ELR (cell line): ENCODE results near the gene PAQR5.

Source experiments
- DNase-seq: peaks from one replicate; pipeline ENCODE4 v3.0.0-alpha.2; 2015; ENCODE audit warnings: low read depth

Gene PAQR5

DNA sequence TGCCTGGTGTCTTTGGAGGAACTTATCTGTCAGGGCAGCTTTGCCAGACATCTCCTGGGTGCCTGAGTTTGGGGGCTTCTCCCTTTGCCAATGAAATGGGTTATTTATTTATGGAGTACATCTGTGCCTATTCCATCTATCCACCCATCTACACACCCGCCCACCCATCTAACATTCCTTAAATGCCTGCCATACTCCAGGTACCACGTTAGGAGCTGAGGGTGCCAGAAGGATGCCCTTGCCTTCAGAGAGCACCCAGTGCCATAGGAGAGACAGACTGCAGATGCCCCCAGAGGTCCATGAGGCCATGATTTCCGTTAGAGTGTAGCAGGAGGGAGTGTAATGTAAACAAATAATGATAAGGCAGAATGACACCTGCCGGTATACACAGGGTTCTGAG, 93.6 kb downstream of the PAQR5 start:
- no peak for DNase-seq

DNA sequence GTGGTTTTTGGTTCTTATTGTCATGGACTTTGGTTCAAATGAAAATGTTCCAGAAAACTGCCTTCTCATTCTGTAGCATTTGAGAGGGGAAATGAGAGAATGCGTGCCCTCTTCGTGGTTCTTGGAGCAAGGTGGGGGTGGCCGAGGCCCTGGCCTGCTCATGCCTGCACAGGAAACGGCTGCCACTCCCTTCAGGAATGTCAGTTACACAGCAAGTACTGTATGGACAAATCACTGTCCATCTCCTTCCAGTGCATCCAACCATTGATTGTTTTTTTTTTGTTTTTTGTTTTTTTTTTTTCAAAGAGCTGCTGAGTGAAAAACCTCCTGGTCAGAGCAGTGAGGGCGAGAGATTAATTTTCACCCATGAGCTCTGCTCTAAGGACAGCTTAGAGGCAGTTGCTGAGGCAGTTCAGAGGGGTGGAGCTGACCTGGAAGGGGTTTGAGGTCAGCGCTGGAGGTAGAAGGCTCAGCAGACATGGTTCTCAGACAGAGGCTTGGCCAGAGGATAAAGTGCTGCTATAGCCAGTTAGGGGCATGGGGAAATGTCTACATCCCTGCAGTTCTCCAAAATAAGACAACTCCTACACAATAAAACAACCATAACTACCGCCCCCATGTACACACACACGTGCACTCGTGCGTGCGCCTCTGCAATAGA, 95.2 kb downstream of the PAQR5 start:
- peak; percentile 51 for DNase-seq

DNA sequence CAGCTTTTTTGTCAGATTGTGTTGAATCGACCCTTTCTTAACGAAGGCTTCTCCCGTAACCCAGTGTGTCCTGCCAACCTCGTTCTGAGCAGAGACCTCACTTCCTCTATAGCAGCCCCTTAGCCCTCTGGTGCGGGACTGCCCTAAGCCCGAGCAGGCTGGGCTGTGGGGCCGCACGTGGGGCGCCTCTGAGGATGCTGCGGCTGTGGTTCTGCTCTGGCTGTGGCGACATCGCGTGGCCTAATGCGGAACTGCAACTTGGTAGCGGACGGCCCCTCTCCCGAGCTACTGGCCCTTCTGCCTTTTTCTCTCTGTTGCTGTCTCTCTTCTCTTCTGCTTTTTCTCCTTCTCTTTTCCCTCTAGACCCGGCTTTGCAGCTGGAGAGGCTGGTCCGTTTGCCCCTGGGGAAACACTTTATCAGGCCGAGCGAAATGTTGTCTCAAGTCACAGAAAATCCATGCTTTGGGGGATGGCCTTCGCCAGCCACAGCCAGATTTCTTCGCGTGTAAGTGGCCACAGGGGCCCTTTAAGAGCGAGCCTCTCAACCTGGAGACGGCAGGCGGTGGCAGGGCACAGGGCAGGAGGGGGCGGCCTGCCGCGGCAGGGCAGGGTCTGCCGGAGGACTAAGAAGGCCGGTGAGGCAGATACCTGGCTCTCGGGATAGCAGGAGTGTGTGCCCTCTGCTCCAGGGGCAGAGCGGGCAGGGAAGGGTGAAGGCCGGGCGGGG, 96.0 kb downstream of the PAQR5 start:
- DNase-seq = peak; percentile 80

DNA sequence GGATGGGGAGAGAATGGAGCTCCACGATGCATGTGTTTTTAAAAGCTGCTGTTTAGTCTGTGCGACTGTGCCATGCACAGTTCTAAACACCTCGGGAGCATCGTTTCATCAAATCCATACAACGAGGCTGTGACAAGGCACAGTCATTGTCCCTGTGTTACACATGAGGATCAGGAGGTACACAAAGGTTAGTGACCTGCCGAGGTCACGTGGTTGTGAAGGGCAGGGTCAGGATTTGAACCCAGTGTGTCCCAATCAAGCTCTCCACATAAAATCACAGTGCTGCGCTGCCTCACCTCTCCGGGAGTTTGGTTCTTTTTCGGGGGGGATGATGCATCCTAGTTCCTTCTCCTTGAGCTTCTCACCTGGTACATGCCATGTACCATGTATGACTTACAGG, 96.7 kb downstream of the PAQR5 start:
- DNase-seq = no peak

DNA sequence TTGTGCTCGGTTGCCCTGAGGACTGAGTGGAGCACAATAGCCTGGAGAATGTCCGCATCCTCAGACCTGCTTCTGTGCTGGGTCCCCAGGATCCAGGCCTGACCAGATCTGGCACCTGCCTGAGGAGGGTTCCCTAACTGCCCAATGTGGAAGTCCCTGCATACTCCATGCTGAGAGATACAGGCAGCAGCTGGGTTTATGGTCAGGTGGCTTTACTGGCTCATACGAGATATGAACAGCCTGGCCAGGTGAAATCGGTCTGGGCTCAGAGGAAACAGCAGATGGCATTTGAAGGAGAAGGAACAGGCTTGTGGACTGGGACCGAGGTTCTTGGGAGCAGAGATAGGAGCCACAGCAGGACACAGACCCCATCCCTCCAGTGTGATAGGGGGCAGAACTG, 97.3 kb downstream of the PAQR5 start:
- no peak for DNase-seq

DNA sequence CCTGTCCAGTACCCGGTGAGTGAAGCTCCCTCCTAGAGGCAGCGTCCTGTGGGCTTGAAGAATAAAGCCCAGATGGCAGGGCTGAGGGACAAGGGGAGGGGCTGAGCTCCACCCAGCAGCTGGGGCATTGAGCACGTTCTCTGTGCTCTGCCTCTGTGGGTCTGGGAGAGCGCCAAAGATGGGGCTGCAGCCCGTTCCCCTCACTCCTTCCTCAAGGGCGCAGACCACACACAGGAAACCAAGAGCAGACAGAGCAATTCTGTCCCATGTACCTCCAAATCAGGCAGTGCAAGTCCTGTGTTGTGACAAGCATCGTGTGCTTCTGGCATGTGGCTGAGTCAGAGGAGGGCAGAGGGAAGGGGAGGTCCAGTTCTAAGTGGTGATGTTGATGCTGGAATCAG, 99.8 kb downstream of the PAQR5 start:
- DNase-seq = peak; percentile 56

DNA sequence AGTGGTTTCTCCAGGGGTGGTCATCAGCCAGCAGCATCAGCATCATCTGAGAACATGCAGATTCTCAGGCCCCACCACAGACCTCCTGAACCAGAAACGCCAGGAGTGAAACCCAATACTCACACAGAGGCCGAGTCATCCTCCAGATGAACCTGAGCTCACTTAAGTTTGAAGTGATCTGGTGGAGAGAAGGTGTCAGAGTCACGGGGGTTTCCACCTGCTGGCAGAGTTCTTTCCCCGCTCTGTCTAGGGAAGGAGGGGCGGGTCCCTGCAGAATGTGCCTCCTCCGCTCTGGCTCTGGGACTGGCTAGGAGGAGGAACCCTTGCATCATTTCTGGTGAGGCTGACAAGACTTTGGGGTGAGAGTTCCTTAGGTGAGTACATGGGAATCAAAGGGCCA, 102.1 kb downstream of the PAQR5 start:
- no peak for DNase-seq

DNA sequence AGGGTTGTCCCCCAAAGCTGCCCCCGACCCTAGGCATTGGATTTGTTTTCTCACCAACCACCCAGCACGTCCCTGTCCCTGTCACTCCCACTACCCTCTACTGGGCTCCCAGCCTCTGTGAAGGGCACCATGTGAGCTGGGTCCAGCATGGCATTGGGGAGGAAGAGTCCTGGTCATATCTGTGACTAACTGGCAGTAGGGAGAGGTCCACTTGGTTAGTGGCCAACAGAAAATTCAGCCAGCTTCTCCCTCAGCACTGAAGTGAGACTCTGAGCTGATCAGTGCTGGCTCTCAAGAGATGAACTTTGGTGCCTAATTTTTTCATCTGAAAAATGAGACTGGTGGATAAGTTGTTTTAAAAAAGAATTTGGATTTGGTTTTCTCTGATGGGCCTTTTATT, 104.1 kb downstream of the PAQR5 start:
- DNase-seq = peak; percentile 29

DNA sequence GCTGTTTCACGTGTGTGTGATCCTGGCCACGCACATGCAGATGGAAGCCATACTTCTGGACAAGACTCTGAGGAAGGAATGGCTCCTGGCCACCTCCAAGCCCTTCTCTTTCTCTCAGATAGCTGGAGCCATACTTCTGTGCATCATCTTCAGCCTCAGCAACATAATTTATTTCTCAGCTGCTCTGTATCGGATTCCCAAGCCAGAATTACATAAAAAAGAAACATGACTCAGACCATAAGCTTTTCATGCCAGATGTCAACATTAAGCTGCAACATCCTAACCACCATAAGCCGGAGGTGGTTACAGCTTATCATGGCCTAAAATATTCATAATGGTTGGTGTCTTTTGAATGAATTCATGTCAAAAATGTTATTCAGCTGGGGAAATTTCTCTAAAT, 104.9 kb downstream of the PAQR5 start:
- DNase-seq = peak; percentile 93

DNA sequence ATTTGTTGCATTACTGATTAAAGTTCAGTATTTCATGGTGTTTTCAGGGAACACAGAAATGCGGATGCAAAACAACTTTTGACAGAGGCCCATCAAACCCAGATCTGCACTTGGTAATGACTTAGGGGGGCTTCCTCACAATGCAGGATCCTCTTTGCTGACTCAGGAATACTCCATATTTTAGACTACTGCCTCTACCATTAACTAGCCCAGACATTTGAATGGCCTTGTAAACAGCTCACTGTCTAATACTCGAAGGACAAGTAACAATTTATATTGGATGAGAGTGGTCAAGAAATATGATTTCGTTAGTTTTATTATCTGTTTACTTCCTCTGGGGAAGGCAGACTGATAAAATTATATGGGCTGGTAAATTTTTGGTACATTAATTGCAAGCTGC, 106.4 kb downstream of the PAQR5 start:
- no peak for DNase-seq

DNA sequence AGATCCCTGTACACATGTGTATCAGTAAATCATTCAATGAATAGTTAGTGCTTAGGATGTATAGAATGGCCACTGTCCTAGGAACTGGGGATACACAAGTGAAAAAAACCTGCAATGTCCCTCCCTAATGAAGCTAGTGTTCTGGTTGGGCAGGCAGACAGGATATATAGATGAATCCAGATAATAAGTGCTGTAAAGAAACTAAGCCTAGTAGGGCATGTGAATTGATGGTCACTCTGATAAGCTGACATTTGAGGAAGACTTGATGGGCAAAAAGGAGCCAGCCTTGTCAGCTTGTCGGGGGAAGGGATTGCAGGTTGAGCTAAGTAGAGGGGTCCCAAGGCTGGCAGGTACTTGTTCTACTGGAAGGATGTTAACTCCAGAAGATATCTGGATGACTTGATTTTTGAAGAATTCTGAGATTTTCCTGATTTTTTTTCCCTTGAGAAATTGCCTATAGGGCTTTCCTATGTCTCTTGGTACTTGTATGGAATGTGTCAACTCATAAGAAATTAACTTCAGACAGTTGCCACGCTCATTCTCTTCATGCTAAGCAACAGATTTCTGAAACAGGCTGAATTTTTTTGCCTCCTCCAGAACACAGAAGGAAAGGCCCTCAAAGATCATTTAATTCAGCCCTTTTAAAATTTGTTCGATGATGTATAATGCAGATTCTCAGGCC, 109.1 kb downstream of the PAQR5 start:
- DNase-seq = no peak

DNA sequence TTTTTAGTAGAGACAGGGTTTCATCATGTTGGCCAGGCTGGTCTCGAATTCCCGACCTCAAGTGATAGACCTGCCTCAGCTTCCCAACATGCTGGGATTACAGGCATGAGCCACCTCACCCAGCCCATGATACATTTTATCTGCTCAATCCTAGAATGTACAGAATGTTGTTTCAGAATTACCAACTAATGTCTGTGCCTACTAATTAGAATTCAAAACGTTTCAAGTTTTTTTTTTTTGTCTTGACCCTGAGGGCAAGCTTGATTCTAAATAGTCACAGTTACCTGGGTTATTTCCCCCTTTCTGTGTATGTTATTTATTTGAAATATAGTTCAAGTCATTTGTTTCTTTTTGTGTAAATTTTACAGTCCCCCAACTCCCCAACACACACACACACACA, 110.1 kb downstream of the PAQR5 start:
- no peak for DNase-seq

DNA sequence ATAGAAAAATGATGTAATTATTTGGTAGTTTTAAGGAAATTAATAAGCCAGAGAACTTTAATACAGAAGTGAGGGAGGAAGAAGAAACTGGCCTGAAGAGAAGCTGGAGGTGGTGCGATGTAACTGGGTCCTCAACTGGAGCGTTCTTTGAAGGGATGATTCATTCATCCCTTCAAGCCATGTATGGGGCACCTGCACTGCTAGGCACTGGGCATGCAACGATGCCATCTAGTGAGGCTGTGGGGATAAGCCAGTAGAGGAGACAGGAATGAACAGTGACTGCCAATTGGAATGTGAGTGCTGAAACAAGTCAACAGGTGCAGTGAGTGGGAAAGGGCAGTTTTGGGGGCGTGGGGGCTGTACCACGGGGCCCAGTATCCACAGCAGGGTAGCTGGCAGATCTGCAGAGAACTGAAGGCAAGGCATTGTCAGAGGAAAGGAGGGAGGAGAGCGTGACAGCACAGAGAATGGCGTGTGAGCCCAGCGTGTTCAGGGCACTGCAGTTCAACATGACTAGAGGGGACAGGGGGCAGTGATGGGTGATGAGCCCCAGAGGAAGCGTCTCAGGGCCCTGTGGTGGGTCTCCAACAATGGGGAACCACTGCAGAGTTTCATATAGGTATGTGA, 111.6 kb downstream of the PAQR5 start:
- peak; percentile 72 for DNase-seq

DNA sequence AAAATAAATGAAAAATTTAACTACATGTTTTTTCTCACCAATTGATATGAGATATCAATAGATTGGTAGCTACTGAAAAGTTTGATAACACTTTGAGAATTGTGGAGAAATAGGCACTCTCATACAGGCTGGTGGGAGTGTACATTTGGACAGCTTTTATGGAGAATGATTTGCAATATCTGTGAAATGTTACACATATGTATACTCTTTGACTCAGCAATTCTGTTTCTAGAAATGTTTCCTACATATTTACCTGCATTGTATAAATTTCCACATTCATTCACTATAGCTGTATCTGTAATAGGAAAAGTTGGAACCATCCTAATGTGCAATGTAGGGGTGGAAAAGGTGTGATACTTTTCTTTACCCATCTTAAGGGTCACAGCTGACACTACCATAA, 113.6 kb downstream of the PAQR5 start:
- DNase-seq = no peak

DNA sequence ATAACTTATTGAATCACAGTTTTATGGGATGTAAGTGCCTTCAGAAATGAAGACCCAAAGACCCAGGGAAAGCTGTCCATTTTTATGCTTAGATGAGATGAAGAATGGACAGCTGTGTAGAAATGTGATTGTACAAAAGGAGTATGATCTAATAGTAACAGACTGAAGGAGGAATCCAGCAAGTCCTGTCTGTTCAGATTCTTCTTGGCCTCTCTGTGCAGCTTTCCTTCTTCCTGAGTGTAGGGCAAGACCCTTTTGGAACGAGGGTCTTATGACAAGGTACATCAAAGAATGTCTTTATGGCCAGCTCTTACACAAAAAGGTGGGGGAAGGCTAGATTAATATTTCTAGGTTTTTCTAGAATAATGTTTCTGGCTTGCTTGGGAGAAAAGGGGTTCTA, 114.0 kb downstream of the PAQR5 start:
- no peak for DNase-seq

DNA sequence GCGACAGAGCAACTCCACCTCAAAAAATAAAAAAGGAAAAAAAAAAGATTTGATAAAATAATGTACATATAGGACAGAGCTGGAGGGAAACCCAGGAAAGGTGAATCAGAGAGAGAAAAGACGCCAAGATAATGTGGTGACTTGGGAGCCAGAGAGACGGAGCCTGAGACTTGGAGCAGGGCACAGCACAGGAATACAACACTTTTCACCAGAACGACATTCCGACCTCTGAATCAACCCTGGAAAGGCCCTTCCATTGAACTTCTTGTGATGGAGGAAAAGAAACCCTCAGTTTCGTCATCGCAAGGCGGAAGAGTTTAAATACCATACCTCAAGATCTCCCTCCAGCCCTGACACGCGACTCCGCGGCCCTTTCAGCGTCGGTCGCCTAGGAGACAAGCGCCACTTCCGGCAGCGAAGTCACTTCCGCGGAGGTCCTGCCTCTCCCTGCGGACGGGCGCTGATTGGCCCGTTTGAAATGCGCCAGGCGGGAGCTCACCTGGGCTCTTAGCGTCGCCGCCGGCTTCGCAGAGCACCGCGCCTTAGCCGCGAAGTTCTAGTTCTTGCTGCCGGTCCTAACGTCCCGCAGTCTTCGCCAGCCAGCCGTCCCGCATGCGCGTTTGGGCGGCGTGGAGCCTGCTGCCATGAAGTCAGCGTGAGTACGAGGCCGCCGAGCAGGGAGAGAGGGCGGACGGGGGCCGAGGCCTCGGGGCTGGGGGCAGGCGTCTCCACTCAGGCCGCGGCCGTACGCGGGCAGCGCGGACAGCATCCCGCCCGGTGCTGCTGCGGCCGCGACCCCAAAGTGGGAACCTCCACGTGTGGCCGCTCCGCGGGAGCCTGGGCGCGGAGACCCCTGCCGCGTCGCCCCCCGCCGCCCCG, 115.3 kb downstream of the PAQR5 start, which contains the start of gene KIF23:
KIF23 (plus strand) TSS at position 528 of the 879 bp plus-strand sequence; CDS start at position 645, 117 bp downstream.
- DNase-seq = peak; percentile 95

DNA sequence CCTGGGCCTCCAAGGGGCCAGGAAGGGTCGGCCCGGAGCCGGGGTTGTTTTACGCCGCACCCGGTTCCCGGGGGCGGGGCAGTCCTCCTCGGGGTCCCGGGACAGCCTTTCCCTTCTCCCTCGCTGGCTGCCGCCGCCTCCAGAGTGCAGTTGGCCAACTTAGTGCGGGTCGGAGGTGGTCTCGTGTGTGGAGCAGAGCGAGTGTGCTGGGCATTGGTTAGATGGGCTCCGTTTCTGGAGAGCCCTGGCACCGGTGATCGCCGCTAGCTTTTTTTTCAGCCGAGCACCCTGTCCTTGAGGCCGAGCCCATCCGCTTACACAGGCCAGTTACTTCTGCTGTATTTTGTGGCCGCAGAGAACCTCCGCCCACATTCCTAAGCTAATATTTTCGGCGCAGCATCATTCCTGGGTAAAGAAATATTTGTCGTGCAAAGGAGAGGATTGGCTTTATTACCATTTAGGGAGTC, 116.0 kb downstream of the PAQR5 start:
- DNase-seq = peak; percentile 90

DNA sequence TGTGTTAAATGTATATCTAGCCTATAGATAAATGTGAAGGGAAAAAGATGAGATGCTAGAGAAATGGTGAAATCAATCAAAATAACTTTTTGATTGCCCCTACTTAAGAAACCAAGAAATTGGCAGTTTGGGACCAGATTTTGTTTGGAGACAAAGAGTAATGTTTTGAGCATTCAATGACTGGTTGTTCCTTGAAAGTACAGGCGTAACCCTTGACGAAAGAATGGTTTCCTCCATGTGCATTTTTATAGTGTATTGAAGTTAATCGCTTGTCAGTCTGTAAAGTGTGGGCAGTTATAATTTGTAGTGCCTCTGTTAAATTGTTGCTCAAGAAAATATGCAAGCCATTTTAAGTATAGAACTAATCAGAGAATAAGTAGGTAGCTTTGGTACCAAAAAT, 116.7 kb downstream of the PAQR5 start:
- no peak for DNase-seq

DNA sequence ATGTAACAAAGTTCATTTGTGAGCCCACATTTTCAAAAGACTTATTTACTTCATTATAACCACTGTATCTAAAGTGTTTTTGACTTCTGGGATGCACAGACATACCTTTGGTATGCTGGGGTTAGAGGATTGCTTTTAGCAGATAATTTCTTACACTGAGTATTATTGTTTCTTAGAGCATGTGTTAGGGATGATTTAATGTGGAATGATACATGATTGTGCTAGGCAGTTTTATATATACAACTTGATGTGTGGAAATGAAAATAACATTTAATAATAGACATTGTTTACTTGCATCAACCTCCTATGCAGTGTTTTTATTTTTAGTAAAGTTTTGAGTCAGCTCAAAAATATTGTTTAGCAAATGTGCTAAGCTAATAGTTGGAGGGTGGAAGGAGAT, 118.9 kb downstream of the PAQR5 start:
- no peak for DNase-seq

DNA sequence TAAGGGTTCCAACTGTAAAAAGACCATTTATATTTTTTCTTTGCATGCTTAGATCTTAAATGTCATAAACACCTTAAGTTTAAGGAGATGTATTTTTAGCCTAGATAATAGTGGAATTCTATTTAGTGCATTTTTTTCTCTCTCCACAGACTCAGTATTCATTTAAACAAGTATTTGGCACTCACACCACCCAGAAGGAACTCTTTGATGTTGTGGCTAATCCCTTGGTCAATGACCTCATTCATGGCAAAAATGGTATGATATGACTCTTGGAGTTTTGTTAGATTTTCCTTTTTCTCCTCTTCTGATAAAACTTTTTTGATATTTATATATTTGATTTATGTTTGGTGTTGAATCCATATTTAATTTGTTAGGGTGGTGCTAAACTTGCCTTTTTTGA, 122.8 kb downstream of the PAQR5 start:
- peak; percentile 20 for DNase-seq

DNA sequence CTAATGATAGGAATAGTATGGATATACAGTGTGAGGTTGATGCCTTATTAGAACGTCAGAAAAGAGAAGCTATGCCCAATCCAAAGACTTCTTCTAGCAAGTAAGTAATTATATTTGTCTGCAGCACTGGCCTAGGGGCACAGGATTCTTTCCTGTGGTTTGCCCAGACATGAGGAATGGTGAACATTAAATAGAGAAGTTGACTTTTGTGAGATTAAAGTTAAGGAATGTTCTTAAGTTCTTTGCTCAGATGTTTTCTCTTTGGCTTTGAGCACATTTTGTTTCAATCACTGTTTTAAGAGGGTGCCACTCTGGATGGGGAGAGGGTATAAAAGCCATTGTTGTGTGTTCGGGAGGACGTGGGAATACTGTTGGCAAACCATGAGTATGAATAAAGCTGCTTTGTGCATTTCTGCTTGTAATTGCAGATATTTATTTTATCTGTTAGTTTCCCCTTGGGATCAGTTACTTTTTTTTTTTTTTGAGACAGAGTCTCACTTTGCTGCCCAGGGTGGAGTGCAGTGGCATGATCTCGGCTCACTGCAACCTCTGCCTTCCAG, 123.7 kb downstream of the PAQR5 start:
- DNase-seq = no peak
